PC-3 (cell line): ENCODE measurements around the gene CACNG1.

Experiments used
- CTCF ChIP-seq: fragments of 300-600 bp; sonication (generic); conservative IDR thresholded peaks from 2 replicates; pipeline ENCODE4 v1.5.1; 2017; ENCODE audit warnings: antibody characterized with exemption, low read depth, mild to moderate bottlenecking, low read length
- EZH2 ChIP-seq: fragments of 300-600 bp; sonication (generic); IDR thresholded peaks from one replicate; pipeline ENCODE4 v1.6.1; 2017; ENCODE audit warnings: antibody characterized with exemption, mild to moderate bottlenecking, low read length; ENCODE audit not compliant: unreplicated experiment
- EZH2phosphoT487 ChIP-seq: fragments of 300-600 bp; sonication (generic); IDR thresholded peaks from 2 replicates; pipeline ENCODE4 v1.6.1; 2018; ENCODE audit warnings: mild to moderate bottlenecking, antibody characterized with exemption, low read length, borderline replicate concordance

GRCh38 chr17:67069603-67070136 is 25.3 kb downstream of the CACNG1 start:
- no peak for TF ChIP-seq CTCF
- no peak for TF ChIP-seq EZH2phosphoT487
- no peak for TF ChIP-seq EZH2
